ENCODE data around the gene ZNRD2.

GRCh38 chr11:65591939-65592857, 21.9 kb downstream of the ZNRD2 start:
- no peak for TF ChIP-seq BRCA1 (IDR thresholded peaks at IDR 0.05; ENCODE audit: low read depth, low read length)
- TF ChIP-seq POLR2A (IDR thresholded peaks at IDR 0.05; ENCODE audit: low read depth, low read length), result no peak
